Ecto neural progenitor cell (in vitro differentiated cells): ENCODE data around the gene C17orf107.
"Not testable (repeated sequence)": the region's sequence is repeated elsewhere in the genome, so short reads cannot be mapped to it uniquely, and the experiment has no call there.

Source experiments
- DNase-seq: peaks from one replicate; pipeline ENCODE4 v3.0.0-alpha.2; 2018; ENCODE audit warnings: low spot score

The C17orf107 gene

GRCh38 chr17:4899341-4900230 lies at the start of gene C17orf107:
TSS of gene C17orf107 (plus strand) at chr17:4899536. CDS start at chr17:4899763, 227 bp downstream.
- DNase-seq, result peak; percentile 80

DNA sequence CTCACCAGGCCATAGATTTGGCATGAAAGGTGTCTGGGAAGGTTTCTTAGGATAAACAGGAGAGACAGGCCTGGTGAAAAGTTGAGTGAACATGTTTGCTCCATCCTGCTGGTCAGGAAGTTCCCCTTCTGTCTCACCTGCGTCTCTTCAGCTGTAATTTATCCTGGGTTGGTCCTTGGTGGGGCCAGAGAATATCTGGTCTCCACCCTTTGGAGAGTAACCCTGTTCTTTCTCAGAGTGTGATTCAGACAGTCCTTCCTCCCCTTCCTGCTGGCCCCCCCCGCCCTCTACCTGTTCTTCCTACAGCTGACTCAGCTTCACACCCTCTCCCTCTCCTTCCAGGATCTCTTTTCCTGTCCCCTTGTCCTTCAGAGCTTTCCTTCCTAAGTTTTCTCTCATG lies 49.1 kb upstream of the C17orf107 start:
- no peak for DNase-seq

- DNase-seq, result no peak
Measured at GRCh38 chr17:4851084-4851483, 48.3 kb upstream of the C17orf107 start.

GRCh38 chr17:4852567-4853207 lies 46.6 kb upstream of the C17orf107 start:
- DNase-seq, result no peak

- no peak for DNase-seq
Measured at GRCh38 chr17:4853208-4853671, 46.1 kb upstream of the C17orf107 start.

DNA sequence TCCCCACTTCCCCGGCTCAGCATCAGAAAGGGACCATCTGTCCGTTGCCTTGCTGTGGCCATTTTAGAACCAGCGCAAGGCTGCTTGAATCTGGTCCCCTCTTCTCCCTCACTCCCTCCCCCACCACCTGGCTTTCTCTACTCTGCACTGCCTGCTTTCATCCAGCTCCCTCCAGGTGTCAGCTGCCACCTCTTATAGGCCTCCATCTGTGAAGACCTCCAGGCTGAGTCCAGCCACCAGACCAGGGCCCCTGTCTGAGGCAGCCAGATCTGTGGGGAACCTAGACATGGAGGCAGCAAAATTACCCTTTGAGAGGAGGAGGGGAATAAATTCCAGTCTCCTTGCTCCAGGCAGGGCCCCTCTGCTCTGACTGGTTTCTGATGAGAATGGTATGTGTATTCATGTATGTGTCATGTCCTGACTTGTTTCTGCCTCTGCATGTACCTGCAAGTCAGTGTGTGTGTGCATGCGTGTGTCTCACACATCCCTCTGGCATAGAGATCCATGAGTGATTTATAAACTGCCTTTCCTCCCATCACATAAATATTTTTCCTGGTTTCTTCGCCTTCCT lies 45.1 kb upstream of the C17orf107 start:
- no peak for DNase-seq

GRCh38 chr17:4856271-4856936 lies 42.9 kb upstream of the C17orf107 start:
- no peak for DNase-seq

DNA sequence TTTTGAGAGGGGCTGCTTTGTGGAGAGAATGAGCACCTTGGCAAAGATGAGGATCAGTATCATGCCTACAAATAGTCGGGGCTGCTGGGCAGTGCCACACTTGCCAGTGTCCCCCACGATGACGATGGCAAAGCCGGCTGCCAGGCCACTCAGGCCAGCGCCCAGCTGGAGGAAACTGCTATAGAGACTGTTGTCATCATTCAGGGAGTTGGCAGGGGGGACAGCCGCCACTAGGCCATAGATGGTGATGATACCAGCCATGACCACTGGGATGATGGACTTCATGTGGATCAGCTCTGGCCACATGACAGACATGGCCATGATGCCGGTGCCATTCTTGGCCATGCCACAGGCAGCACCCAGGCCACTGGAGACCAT lies 42.4 kb upstream of the C17orf107 start:
- no peak for DNase-seq

GRCh38 chr17:4857347-4857746 lies 42.0 kb upstream of the C17orf107 start:
- DNase-seq, result not testable (repeated sequence)

- peak; percentile 71 for DNase-seq
Measured at GRCh38 chr17:4858068-4858881, 41.1 kb upstream of the C17orf107 start.

DNA sequence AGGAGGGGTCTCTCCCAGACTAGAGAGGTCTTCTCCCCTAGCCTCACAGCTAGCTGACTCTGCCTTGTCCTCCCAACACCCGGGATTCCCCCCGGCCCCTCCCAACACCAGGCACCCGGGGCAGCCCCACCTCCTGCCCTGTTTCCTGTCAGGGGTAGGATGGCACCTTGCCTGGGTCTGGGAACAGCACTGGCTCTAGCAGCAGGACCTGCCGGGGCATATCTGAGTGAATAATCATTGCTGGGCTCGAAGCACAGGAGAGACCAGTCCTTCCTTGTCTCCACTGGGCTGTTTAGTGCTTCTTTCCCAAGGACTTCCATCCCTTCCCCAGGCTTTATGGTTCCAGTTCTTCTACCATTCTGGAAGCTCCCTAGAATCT lies 40.5 kb upstream of the C17orf107 start:
- DNase-seq, result no peak

DNA sequence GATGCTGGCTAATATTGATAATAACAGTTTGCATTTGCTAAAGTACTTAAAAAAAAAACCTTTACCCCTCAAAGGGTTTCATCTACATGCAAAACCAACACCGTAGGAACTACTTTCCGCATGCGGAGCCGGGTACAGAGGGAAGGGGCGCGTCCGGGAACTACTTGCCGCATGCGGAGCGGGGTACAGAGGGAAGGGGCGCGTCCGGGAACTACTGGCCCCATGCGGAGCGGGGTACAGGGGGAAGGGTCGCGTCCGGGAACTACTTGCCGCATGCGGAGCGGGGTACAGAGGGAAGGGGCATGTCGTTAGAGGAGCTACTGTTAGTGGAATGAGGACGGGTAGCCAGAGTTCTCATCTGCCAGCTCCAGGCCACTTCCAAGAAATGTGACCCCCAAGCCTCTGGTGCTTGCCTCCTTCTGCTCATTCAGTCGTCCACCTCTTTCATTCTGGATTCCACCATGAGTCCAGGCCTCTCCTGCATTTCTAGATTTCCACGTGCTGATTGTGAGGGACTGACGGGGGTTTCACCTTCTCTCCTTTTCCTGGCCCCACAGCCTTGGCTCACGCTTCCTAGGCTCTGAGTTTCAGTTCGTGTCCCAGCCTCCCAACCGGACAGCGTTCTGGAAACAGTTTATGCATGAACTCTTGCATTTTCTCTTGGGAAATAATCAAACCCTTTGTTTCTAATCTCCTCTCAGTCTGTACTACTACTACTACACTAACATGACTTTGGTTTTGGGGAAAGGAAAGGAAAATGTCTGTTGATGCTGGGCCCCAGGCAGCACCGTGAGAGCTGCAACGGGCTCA lies 39.3 kb upstream of the C17orf107 start:
- no peak for DNase-seq

- DNase-seq, result no peak
Measured at GRCh38 chr17:4860651-4861050, 38.7 kb upstream of the C17orf107 start.

DNA sequence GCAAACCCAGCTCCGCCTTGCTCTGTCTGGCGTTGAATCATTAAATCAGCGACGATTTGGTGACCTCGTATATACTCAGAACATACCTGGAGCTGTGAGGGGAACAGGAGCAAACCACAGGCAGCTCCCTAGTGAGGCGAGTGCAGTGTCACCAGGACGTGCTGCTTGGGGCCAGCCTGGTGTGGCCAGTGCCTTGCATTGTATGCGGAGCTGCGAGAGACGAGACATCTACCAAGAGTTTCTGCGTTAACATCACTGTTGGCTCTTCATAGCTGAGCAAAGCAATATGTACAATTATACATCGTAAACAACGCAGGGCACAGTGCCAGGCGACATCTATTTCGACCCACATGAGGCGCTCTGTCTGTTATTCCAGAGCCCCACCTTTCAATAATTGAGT lies 38.3 kb upstream of the C17orf107 start:
- no peak for DNase-seq

GRCh38 chr17:4862720-4863119 lies 36.6 kb upstream of the C17orf107 start:
- DNase-seq, result no peak

DNA sequence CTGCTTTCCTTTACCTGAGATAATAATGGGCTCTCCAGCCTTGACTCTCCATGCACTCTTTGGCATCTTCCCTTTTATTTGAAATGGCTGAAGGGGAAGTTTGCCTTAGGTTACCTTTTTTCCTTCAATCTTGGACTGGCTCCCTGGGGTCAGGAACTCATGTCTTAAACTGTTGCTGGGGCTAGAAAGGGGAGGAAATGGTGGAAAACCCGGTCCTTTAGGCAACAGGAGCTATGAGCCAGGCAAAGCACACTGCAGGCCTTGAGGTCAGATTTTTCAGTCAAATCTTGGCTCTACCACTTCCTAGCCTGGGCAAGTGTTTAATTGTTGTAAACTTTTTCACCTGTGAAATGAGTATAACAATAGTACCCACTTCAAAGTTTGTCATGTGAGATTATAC lies 36.0 kb upstream of the C17orf107 start:
- no peak for DNase-seq

GRCh38 chr17:4867535-4867934 lies 31.8 kb upstream of the C17orf107 start:
- not testable (repeated sequence) for DNase-seq

DNA sequence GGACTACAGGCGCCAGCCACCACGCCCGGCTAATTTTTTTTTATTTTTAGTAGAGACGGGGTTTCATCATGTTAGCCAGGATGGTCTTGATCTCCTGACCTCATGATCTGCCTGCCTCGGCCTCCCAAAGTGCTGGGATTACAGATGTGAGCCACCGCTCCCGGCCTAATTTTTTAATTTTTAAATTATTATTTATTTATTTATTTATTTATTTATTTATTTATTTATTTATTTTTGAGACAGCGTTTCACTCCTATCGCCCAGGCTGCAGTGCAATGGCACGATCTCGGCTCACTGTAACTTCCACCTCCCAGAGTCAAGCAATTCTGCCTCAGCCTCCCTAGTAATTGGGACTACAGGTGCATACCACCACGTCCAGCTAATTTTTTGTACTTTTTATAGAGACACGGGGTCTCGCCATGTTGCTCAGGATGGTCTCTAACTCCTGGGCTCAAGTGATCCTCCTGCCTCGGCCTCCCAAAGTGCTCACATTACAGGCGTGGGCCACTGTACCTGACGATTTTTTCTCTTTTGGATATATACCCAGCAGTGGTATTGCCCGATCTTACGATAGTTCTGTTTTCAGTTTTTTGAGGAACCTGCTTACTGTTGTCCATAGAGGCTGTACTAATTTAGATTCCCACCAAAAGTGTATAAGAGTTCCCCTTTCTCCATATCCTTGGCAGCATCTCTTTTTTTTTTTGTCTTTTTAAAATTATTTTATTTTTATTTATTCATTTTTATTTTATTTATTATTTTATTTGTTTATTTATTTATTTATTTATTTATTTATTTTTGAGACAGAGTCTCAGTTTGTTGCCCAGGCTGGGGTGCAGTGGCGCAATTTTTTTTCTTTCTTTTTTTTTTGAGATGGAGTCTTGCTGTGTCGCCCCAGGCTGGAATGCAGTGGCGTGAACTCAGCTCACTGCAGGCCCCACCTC lies 30.0 kb upstream of the C17orf107 start:
- not testable (repeated sequence) for DNase-seq

- DNase-seq, result no peak
Measured at GRCh38 chr17:4870855-4871254, 28.5 kb upstream of the C17orf107 start.

DNA sequence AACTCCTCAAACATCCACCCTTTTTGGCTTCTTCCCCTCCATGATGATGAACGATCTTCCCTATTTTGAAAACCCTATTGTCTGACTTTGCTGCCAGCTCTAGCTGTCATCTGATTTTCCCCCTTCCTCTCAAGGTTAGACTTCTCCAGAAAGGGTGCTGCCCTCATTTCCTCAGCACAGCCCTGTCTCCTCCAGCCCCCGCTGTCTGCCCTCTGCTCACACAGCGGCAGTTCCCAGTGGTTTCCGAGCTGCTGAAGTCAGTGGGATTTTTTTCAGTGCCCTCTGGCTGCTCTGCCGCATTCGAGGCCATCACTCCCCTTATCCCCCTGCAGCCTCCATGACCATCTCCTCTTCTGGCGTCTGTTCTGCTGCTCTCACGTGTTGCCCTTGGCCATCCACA lies 26.6 kb upstream of the C17orf107 start:
- no peak for DNase-seq
